ENCODE data around the gene NCOA1. TPM values are rescaled to one million over a fixed set of nuclear protein-coding genes. Genes with fewer than 3 reads are reported as not detected.

The NCOA1 gene
- polyA plus RNA-seq, 1 donor (not counting 4 experiments of a cell fraction or from before 2014, with no cell fraction given), result 5.0 TPM

DNA sequence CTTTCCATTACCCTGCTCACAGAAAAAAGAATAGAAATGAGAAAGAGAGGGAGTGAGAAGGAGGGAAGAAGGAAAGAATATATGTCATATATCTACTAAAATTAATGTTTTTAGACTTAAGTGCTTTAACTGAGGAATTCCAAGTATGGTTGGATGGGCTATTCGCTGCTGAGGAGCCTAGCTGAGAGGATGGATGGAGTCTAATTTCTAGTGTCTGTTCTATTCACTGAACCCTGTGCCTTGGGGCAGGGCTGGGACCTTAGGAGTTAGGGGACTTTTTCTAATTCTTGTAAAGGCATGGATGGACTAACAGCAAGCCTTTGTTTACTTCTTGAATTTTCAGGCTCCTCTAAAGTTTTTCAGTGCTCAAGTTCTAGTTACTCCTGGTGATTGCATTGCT, 192.4 kb downstream of the NCOA1 start:
- dilution Hi-C loops (cut with MboI; ENCODE audit: extremely low pct_ligation_motif_present, low sequenced_read_pairs), result no loop called here
- Histone ChIP-seq H3K4me3 (ENCODE audit: control insufficient read depth in 2 of 3, extremely low read depth in 1 of 3, insufficient read depth in 2 of 3, low read depth in 1 of 3, low read length in 3 of 3) (no peak overlapping the region), H4K20me1 (ENCODE audit: control insufficient read depth, extremely low read depth, insufficient read depth, low read length) (no peaks in the 10 kb centered on the region), H3K36me3 (ENCODE audit: control insufficient read depth in 2 of 2, extremely low read depth in 1 of 2, insufficient read depth in 2 of 2, low read length in 2 of 2) (no peaks in the 10 kb centered on the region), H3K9me3 (ENCODE audit: control insufficient read depth, low read depth, low read length) (no peaks in the 10 kb centered on the region), H2AFZ (ENCODE audit: control insufficient read depth, low read length) (no peak overlapping the region), H3K27me3 (ENCODE audit: control insufficient read depth, extremely low read depth, insufficient read depth, low read length) (no peaks in the 10 kb centered on the region), H3K27ac (ENCODE audit: control insufficient read depth, insufficient read depth, low read length) (no peak overlapping the region), H3K79me2 (ENCODE audit: control insufficient read depth, insufficient read depth, low read length) (no peaks in the 10 kb centered on the region), H3K9ac (ENCODE audit: control insufficient read depth, extremely low read depth, insufficient read depth, low read length) (no peak overlapping the region), H3K4me2 (ENCODE audit: control insufficient read depth, extremely low read depth, insufficient read depth, low read depth, low read length) (no peak overlapping the region), H3K9me1 (ENCODE audit: control insufficient read depth, extremely low read depth, insufficient read depth, low read length) (no peaks in the 10 kb centered on the region), H3K4me1 (ENCODE audit: control insufficient read depth, extremely low read depth, insufficient read depth, low read length) (no peaks in the 10 kb centered on the region)
- DNase-seq (ENCODE audit: low read depth, low spot score) (no peak), FAIRE-seq (no peak)
- TF ChIP-seq, protein P1, sequence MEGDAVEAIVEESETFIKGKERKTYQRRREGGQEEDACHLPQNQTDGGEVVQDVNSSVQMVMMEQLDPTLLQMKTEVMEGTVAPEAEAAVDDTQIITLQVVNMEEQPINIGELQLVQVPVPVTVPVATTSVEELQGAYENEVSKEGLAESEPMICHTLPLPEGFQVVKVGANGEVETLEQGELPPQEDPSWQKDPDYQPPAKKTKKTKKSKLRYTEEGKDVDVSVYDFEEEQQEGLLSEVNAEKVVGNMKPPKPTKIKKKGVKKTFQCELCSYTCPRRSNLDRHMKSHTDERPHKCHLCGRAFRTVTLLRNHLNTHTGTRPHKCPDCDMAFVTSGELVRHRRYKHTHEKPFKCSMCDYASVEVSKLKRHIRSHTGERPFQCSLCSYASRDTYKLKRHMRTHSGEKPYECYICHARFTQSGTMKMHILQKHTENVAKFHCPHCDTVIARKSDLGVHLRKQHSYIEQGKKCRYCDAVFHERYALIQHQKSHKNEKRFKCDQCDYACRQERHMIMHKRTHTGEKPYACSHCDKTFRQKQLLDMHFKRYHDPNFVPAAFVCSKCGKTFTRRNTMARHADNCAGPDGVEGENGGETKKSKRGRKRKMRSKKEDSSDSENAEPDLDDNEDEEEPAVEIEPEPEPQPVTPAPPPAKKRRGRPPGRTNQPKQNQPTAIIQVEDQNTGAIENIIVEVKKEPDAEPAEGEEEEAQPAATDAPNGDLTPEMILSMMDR (optimal IDR thresholded peaks at IDR 0.05 in 1 of 3, IDR thresholded peaks at IDR 0.05 in 1 of 3, conservative IDR thresholded peaks at IDR 0.05 in 1 of 3; ENCODE audit: extremely low read depth in 1 of 3, insufficient read depth in 2 of 3, low read length in 3 of 3), result no peak
- TF ChIP-seq EZH2 (IDR thresholded peaks at IDR 0.05; ENCODE audit: low read length), result no peak

DNA sequence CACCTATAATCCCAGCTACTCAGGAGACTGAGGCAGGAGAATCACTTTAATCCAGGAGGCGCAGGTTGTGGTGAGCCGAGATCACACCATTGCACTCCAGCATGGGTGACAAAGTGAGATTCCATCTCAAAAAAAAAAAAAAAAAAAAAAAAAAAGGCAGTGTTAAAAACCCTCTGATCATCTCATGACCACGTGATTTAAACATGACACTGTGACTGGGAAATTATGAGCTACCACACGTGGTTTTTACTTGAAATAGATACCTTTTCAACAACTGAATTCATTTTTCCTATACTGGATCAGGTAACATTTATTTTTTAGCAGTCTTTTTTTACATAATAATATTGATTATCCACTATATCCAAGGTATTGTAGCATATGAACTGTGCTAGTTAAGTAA, 199.5 kb downstream of the NCOA1 start:
- Histone ChIP-seq H3K9ac (ENCODE audit: control insufficient read depth, extremely low read depth, insufficient read depth, low read length) (no peak overlapping the region), H3K4me3 (ENCODE audit: control insufficient read depth in 2 of 3, extremely low read depth in 1 of 3, insufficient read depth in 2 of 3, low read depth in 1 of 3, low read length in 3 of 3) (no peak overlapping the region), H3K27ac (ENCODE audit: control insufficient read depth, insufficient read depth, low read length) (no peak overlapping the region), H3K4me1 (ENCODE audit: control insufficient read depth, extremely low read depth, insufficient read depth, low read length) (no peaks in the 10 kb centered on the region), H3K79me2 (ENCODE audit: control insufficient read depth, insufficient read depth, low read length) (no peaks in the 10 kb centered on the region), H3K27me3 (ENCODE audit: control insufficient read depth, extremely low read depth, insufficient read depth, low read length) (no peaks in the 10 kb centered on the region), H3K9me1 (ENCODE audit: control insufficient read depth, extremely low read depth, insufficient read depth, low read length) (no peaks in the 10 kb centered on the region), H3K36me3 (ENCODE audit: control insufficient read depth in 2 of 2, extremely low read depth in 1 of 2, insufficient read depth in 2 of 2, low read length in 2 of 2) (no peaks in the 10 kb centered on the region), H3K9me3 (ENCODE audit: control insufficient read depth, low read depth, low read length) (no peaks in the 10 kb centered on the region), H3K4me2 (ENCODE audit: control insufficient read depth, extremely low read depth, insufficient read depth, low read depth, low read length) (no peak overlapping the region), H4K20me1 (ENCODE audit: control insufficient read depth, extremely low read depth, insufficient read depth, low read length) (no peaks in the 10 kb centered on the region), H2AFZ (ENCODE audit: control insufficient read depth, low read length) (no peak overlapping the region)
- no peak for FAIRE-seq
- dilution Hi-C loops (cut with MboI; ENCODE audit: extremely low pct_ligation_motif_present, low sequenced_read_pairs), result no loop called here
- TF ChIP-seq, protein P1 (optimal IDR thresholded peaks at IDR 0.05 in 1 of 3, IDR thresholded peaks at IDR 0.05 in 1 of 3, conservative IDR thresholded peaks at IDR 0.05 in 1 of 3; ENCODE audit: extremely low read depth in 1 of 3, insufficient read depth in 2 of 3, low read length in 3 of 3), result no peak
- TF ChIP-seq EZH2 (IDR thresholded peaks at IDR 0.05; ENCODE audit: low read length), result no peak
- DNase-seq (ENCODE audit: low read depth, low spot score), result no peak

Measured in keratinocyte (primary cell).